SK-N-SH treated with all-trans-retinoic acid at 6 μM for 48 hours (cell line): ENCODE measurements around the gene COIL.
A peak's percentile ranks its signal among the peaks of the same experiment; 100 is the strongest.

Experiments used
- ATAC-seq: fragments of 200-7000 bp; cut with Tn5 transposase; 3 replicates; pipeline ENCODE4 v1.9.1; 2020; ENCODE audit warnings: mild to moderate bottlenecking, moderate library complexity
- CREB5 ChIP-seq: fragments of 250-450 bp; sonication (Bioruptor Pico); IDR thresholded peaks from 2 replicates; pipeline ENCODE4 v1.5.1; 2020; ENCODE audit warnings: low read depth, mild to moderate bottlenecking, moderate library complexity
- CSDC2 ChIP-seq: fragments of 250-450 bp; sonication (Bioruptor Pico); IDR thresholded peaks from 2 replicates; pipeline ENCODE4 v1.5.0; 2020; ENCODE audit warnings: mild to moderate bottlenecking, moderate library complexity
- CSRNP3 ChIP-seq: fragments of 250-450 bp; sonication (Bioruptor Pico); IDR thresholded peaks from 2 replicates; pipeline ENCODE4 v1.5.1; 2021; ENCODE audit warnings: mild to moderate bottlenecking, moderate library complexity
- ESRRG ChIP-seq: fragments of 250-450 bp; sonication (Bioruptor Pico); IDR thresholded peaks from 2 replicates; pipeline ENCODE4 v1.6.1; 2021; ENCODE audit warnings: mild to moderate bottlenecking
- GLIS3 ChIP-seq: fragments of 250-450 bp; sonication (Bioruptor Pico); IDR thresholded peaks from 2 replicates; pipeline ENCODE4 v1.5.0; 2020; ENCODE audit warnings: mild to moderate bottlenecking, moderate library complexity
- ISL1 ChIP-seq: fragments of 250-450 bp; sonication (Bioruptor Pico); IDR thresholded peaks from 2 replicates; pipeline ENCODE4 v2.1.2; 2022; ENCODE audit warnings: mild to moderate bottlenecking, moderate library complexity
- OSR1 ChIP-seq: fragments of 250-450 bp; sonication (Bioruptor Pico); IDR thresholded peaks from 2 replicates; pipeline ENCODE4 v1.8.0; 2022; ENCODE audit warnings: moderate library complexity, mild to moderate bottlenecking, inconsistent platforms
- PATZ1 ChIP-seq: fragments of 250-450 bp; sonication (Bioruptor Pico); IDR thresholded peaks from 2 replicates; pipeline ENCODE4 v1.8.0; 2020; ENCODE audit warnings: mild to moderate bottlenecking, moderate library complexity, borderline replicate concordance
- POU6F1 ChIP-seq: fragments of 250-450 bp; sonication (Bioruptor Pico); IDR thresholded peaks from 2 replicates; pipeline ENCODE4 v1.8.0; 2021; ENCODE audit warnings: low read depth, mild to moderate bottlenecking, moderate library complexity, borderline replicate concordance
- RARB ChIP-seq: fragments of 250-450 bp; sonication (Bioruptor Pico); IDR thresholded peaks from 2 replicates; pipeline ENCODE4 v1.8.0; 2021; ENCODE audit warnings: mild to moderate bottlenecking, moderate library complexity
- SNAI2 ChIP-seq: fragments of 250-450 bp; sonication (Bioruptor Pico); IDR thresholded peaks from 2 replicates; pipeline ENCODE4 v1.5.0; 2020; ENCODE audit warnings: mild to moderate bottlenecking, moderate library complexity
- TSHZ2 ChIP-seq: fragments of 250-450 bp; sonication (Bioruptor Pico); IDR thresholded peaks from 2 replicates; pipeline ENCODE4 v1.5.0; 2020; ENCODE audit warnings: mild to moderate bottlenecking, moderate library complexity
- ZC3H10 ChIP-seq: fragments of 250-450 bp; sonication (Bioruptor Pico); IDR thresholded peaks from 2 replicates; pipeline ENCODE4 v1.5.1; 2021; ENCODE audit warnings: mild to moderate bottlenecking, moderate library complexity
- ZFP30 ChIP-seq: fragments of 450-650 bp; formaldehyde crosslinking; IDR thresholded peaks from 2 replicates; pipeline ENCODE4 v1.5.0; 2022; ENCODE audit warnings: mild to moderate bottlenecking, moderate library complexity
- ZNF565 ChIP-seq: fragments of 450-650 bp; formaldehyde crosslinking; conservative IDR thresholded peaks from 2 replicates; pipeline ENCODE4 v1.5.0; 2020; ENCODE audit warnings: low read depth, mild to moderate bottlenecking, moderate library complexity
- ZNF70 ChIP-seq: fragments of 450-650 bp; formaldehyde crosslinking; IDR thresholded peaks from 2 replicates; pipeline ENCODE4 v1.5.0; 2020; ENCODE audit warnings: mild to moderate bottlenecking, moderate library complexity
- ZNF8 ChIP-seq: fragments of 450-650 bp; formaldehyde crosslinking; IDR thresholded peaks from 2 replicates; pipeline ENCODE4 v1.5.0; 2020; ENCODE audit warnings: mild to moderate bottlenecking, moderate library complexity

The COIL gene

GRCh38 chr17:56893503-56893902 is 67.3 kb downstream of the COIL start:
- ATAC-seq, result no peak
- TF ChIP-seq ZNF565 (CRISPR knock-in tag), result no peak
- TF ChIP-seq ZC3H10 (CRISPR knock-in tag), result no peak
- TF ChIP-seq SNAI2 (CRISPR knock-in tag), result no peak
- no peak for TF ChIP-seq GLIS3
- no peak for TF ChIP-seq ZNF8 (CRISPR knock-in tag)
- TF ChIP-seq ESRRG (CRISPR knock-in tag), result no peak
- no peak for TF ChIP-seq CSRNP3 (CRISPR knock-in tag)
- no peak for TF ChIP-seq CSDC2 (CRISPR knock-in tag)
- no peak for TF ChIP-seq ZNF70 (CRISPR knock-in tag)
- no peak for TF ChIP-seq ISL1
- TF ChIP-seq CREB5 (CRISPR knock-in tag), result no peak
- no peak for TF ChIP-seq OSR1 (CRISPR knock-in tag)
- TF ChIP-seq TSHZ2 (CRISPR knock-in tag), result no peak

GRCh38 chr17:56892333-56892732 is 68.5 kb downstream of the COIL start:
- TF ChIP-seq CSDC2 (CRISPR knock-in tag) (no peak), OSR1 (CRISPR knock-in tag) (no peak), SNAI2 (CRISPR knock-in tag) (no peak), RARB (CRISPR knock-in tag) (no peak), GLIS3 (no peak), ZNF8 (CRISPR knock-in tag) (no peak), ZNF70 (CRISPR knock-in tag) (no peak), ZNF565 (CRISPR knock-in tag) (no peak), POU6F1 (CRISPR knock-in tag) (no peak), ZC3H10 (CRISPR knock-in tag) (no peak)
- TF ChIP-seq, all 23 proteins: peak for 0
- no peak for ATAC-seq

- ATAC-seq, result peak; percentile 40; the same call in 1 of the 3 replicates
- TF ChIP-seq ZNF8 (CRISPR knock-in tag), result no peak
- TF ChIP-seq ZNF565 (CRISPR knock-in tag), result no peak
Measured at GRCh38 chr17:56891751-56892150, 69.1 kb downstream of the COIL start.

- ATAC-seq, result no peak
- TF ChIP-seq ZC3H10 (CRISPR knock-in tag), result no peak
- TF ChIP-seq ZNF565 (CRISPR knock-in tag), result no peak
- TF ChIP-seq RARB (CRISPR knock-in tag), result no peak
- no peak for TF ChIP-seq ISL1
- no peak for TF ChIP-seq SNAI2 (CRISPR knock-in tag)
- TF ChIP-seq GLIS3, result no peak
- TF ChIP-seq ZFP30 (CRISPR knock-in tag), result no peak
- TF ChIP-seq CREB5 (CRISPR knock-in tag), result no peak
- TF ChIP-seq ESRRG (CRISPR knock-in tag), result no peak
- TF ChIP-seq PATZ1 (CRISPR knock-in tag), result no peak
- TF ChIP-seq TSHZ2 (CRISPR knock-in tag), result no peak
- TF ChIP-seq CSDC2 (CRISPR knock-in tag), result no peak
- TF ChIP-seq CSRNP3 (CRISPR knock-in tag), result no peak
- no peak for TF ChIP-seq ZNF8 (CRISPR knock-in tag)
Measured at GRCh38 chr17:56890906-56891674, 69.8 kb downstream of the COIL start.
